Measurements from ENCODE around the gene SLCO4A1.

The SLCO4A1 gene

DNA sequence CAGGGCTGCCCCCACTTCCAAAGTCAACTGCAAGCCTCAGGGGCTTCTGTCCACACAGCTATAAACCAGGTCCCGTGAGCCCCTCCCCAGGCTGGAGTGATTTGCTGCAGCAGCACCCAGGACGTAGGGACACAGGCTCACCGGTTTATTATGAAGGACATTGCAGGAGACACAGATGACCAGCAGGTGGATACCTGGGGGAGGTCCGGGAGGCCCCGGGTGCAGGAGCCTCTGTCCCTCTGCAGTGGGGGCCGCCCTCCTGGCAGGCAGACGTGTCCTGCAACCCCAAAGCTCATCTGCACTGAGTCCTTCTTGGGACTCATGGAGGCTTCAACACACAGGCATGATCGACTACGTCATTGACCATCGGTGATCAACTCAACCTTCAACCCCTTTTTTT lies 51.8 kb downstream of the SLCO4A1 start:
- Histone ChIP-seq H3K4me3 (ENCODE audit: low read depth in 1 of 2, low read length in 2 of 2) (no peak overlapping the region), H3K27ac (ENCODE audit: low read depth, low read length) (no peak overlapping the region), H3K9ac (ENCODE audit: low read depth in 1 of 2, low read length in 2 of 2) (no peak overlapping the region), H3K4me1 (ENCODE audit: control insufficient read depth in 1 of 2, insufficient read depth in 2 of 2, low read length in 2 of 2) (no peaks in the 10 kb centered on the region), H3K27me3 (ENCODE audit: control insufficient read depth in 1 of 2, insufficient read depth in 2 of 2, low read length in 2 of 2) (peaks cover 5 to 16% of the 10 kb centered on the region in 2 donors), H3K9me3 (ENCODE audit: control insufficient read depth in 1 of 2, low read length in 2 of 2) (no peaks in the 10 kb centered on the region), H3K36me3 (ENCODE audit: control insufficient read depth in 1 of 2, insufficient read depth in 2 of 2, low read length in 2 of 2) (no peaks in the 10 kb centered on the region)

DNA sequence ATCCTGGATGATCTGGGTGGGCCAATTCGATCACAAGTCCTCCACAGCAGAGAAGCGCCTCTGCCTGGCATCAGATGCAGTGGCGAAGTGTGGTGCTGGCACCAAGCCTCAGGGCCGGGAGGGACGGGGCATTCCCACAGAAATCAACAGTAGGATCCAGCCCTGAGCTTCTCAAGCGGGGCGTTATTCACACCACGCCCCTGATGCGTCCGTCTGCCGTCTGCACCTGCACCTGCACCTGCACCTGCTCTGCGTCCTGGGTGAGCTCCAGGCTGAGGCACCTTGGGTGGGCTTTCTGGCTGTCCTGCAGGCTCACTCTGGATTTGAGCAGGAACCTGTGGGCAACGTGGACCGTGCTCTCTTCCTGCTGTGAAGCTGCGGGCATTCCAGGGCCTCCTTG lies 52.6 kb downstream of the SLCO4A1 start:
- H3K36me3 ChIP-seq (ENCODE audit: control insufficient read depth in 1 of 2, insufficient read depth in 2 of 2, low read length in 2 of 2): no peaks in the 10 kb centered on the region
- H3K9me3 ChIP-seq (ENCODE audit: control insufficient read depth in 1 of 2, low read length in 2 of 2): no peaks in the 10 kb centered on the region
- H3K27ac ChIP-seq (ENCODE audit: low read depth, low read length): no peak overlapping the region
- no peak overlapping the region for H3K4me3 ChIP-seq (ENCODE audit: low read depth in 1 of 2, low read length in 2 of 2)
- peaks cover 5 to 16% of the 10 kb centered on the region in 2 donors for H3K27me3 ChIP-seq (ENCODE audit: control insufficient read depth in 1 of 2, insufficient read depth in 2 of 2, low read length in 2 of 2)
- no peak overlapping the region for H3K9ac ChIP-seq (ENCODE audit: low read depth in 1 of 2, low read length in 2 of 2)
- H3K4me1 ChIP-seq (ENCODE audit: control insufficient read depth in 1 of 2, insufficient read depth in 2 of 2, low read length in 2 of 2): no peaks in the 10 kb centered on the region

DNA sequence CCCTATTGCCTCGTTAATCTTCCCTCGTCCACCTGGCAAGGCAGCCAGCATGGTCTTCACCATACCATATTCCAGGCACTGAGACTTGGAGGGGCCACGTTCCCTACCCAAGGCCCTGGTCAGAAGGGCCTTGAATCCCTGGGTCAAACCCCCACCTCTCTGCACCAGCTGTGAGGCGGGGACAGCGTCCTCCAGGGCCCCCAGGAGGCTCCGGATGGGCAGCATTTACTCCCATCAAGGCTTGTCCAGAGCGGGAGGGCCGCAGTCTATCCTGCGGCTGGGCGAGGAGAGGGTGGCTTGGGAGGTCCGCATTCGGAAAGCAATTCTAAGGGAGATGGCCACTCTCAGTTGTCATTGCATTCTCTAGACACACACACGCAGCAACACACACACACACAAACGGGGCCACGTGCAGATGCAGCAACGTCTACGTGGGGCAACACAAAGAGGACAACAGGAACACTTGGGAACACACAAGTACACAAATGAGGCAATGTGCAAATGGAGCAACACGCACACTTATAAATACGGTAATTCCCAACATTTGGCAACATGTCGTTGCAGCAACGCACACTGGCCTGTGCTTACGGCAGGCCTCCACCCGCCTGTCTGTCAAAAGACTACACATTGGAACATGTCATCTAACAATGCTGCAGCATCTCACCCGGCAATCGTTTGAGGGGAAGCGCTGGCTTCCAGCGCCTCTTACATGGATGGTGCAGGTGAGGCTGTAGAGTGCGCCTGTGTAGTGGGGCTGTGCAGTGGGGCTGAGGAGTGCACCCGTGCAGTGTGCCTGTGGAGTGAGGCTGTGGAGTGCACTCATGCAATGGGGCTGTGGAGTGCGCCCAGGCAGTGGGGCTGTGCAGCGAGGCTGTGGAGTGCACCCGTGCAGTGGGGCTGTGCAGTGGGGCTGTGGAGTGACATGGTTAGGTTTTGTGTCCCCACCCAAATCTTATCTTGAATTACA lies 53.4 kb downstream of the SLCO4A1 start:
- Histone ChIP-seq H3K9me3 (ENCODE audit: control insufficient read depth in 1 of 2, low read length in 2 of 2) (no peaks in the 10 kb centered on the region), H3K36me3 (ENCODE audit: control insufficient read depth in 1 of 2, insufficient read depth in 2 of 2, low read length in 2 of 2) (no peaks in the 10 kb centered on the region), H3K27me3 (ENCODE audit: control insufficient read depth in 1 of 2, insufficient read depth in 2 of 2, low read length in 2 of 2) (peaks cover 5 to 16% of the 10 kb centered on the region in 2 donors), H3K4me3 (ENCODE audit: low read depth in 1 of 2, low read length in 2 of 2) (no peak overlapping the region), H3K4me1 (ENCODE audit: control insufficient read depth in 1 of 2, insufficient read depth in 2 of 2, low read length in 2 of 2) (no peaks in the 10 kb centered on the region), H3K27ac (ENCODE audit: low read depth, low read length) (no peak overlapping the region), H3K9ac (ENCODE audit: low read depth in 1 of 2, low read length in 2 of 2) (no peak overlapping the region)

DNA sequence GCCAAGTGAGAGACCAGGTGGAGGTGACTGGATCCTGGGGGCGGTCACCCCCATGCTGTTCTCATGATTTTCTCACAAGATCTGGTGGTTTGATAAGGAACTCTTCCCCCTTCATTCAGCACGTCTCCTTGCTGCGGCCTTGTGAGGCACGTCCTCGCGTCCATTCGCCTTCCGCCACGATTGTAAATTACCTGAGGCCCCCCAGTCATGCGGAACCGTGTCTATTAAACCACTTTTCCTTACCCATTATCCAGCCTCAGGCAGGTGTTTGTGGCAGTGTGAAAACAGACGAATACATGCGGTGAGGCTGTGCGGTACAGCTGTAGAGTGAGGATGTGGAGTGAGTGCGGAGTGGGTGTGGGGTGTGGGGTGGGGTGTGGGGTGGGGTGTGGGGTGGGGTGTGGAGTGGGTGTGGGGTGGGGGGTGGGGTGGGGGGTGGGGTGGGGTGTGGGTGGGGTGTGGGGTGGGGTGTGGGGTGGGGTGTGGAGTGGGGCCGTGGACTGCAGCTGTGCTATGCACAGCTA lies 54.2 kb downstream of the SLCO4A1 start:
- Histone ChIP-seq H3K9me3 (ENCODE audit: control insufficient read depth in 1 of 2, low read length in 2 of 2) (no peaks in the 10 kb centered on the region), H3K9ac (ENCODE audit: low read depth in 1 of 2, low read length in 2 of 2) (no peak overlapping the region), H3K4me3 (ENCODE audit: low read depth in 1 of 2, low read length in 2 of 2) (no peak overlapping the region), H3K36me3 (ENCODE audit: control insufficient read depth in 1 of 2, insufficient read depth in 2 of 2, low read length in 2 of 2) (no peaks in the 10 kb centered on the region), H3K27me3 (ENCODE audit: control insufficient read depth in 1 of 2, insufficient read depth in 2 of 2, low read length in 2 of 2) (peaks cover 5 to 16% of the 10 kb centered on the region in 2 donors), H3K27ac (ENCODE audit: low read depth, low read length) (no peak overlapping the region), H3K4me1 (ENCODE audit: control insufficient read depth in 1 of 2, insufficient read depth in 2 of 2, low read length in 2 of 2) (no peaks in the 10 kb centered on the region)

DNA sequence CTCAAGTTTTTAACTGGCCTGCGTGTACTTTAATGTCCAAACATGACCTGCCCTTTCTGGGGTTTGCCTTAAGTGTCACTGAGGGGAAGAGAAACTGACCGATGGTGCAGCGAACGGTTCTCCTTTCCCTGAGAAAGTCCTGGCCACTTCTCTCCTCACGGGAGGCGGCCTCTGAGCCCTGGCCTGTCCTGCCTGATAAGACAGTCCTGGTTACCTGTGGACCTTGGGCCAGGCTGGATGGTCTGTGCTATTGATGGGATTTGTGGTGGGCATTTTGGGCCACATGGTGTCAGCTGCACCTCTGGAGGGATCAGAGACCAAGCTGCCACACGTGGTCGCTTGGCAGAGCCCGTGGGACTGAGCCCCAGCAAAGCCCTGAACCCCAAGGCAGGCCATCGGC lies 54.7 kb downstream of the SLCO4A1 start:
- no peak overlapping the region for H3K27ac ChIP-seq (ENCODE audit: low read depth, low read length)

DNA sequence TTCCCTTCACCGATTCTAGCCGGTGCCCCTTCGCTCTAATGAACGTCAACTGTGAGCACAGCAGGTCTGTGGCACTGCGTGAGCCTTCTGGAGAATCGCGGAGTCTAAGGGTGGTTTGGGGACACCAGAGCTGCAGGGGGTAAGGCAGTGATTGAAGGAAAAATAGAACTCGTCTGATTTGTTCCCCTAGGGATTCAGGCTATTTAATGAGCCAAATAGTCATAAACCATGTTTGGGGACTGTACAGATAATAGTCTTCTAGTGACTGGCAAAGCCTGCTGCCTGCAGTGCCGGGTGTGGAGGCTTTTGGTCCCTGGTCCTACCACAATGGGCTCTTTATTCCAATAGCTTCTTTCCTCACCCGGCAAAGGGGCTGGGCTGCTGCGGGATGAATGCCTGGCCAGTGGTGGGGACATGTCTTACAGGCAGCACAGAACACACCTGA lies 55.2 kb downstream of the SLCO4A1 start:
- no peak overlapping the region for H3K9ac ChIP-seq (ENCODE audit: low read depth in 1 of 2, low read length in 2 of 2)
- peaks cover 5 to 16% of the 10 kb centered on the region in 2 donors for H3K27me3 ChIP-seq (ENCODE audit: control insufficient read depth in 1 of 2, insufficient read depth in 2 of 2, low read length in 2 of 2)
- no peaks in the 10 kb centered on the region for H3K4me1 ChIP-seq (ENCODE audit: control insufficient read depth in 1 of 2, insufficient read depth in 2 of 2, low read length in 2 of 2)
- H3K4me3 ChIP-seq (ENCODE audit: low read depth in 1 of 2, low read length in 2 of 2): no peak overlapping the region
- H3K27ac ChIP-seq (ENCODE audit: low read depth, low read length): no peak overlapping the region
- H3K9me3 ChIP-seq (ENCODE audit: control insufficient read depth in 1 of 2, low read length in 2 of 2): no peaks in the 10 kb centered on the region
- H3K36me3 ChIP-seq (ENCODE audit: control insufficient read depth in 1 of 2, insufficient read depth in 2 of 2, low read length in 2 of 2): no peaks in the 10 kb centered on the region

More for the DNA sequence above, 54.7 kb downstream of the SLCO4A1 start:
- H3K36me3 ChIP-seq (ENCODE audit: control insufficient read depth in 1 of 2, insufficient read depth in 2 of 2, low read length in 2 of 2): no peaks in the 10 kb centered on the region
- H3K4me3 ChIP-seq (ENCODE audit: low read depth in 1 of 2, low read length in 2 of 2): no peak overlapping the region
- H3K9ac ChIP-seq (ENCODE audit: low read depth in 1 of 2, low read length in 2 of 2): no peak overlapping the region
- H3K27me3 ChIP-seq (ENCODE audit: control insufficient read depth in 1 of 2, insufficient read depth in 2 of 2, low read length in 2 of 2): peaks cover 5 to 16% of the 10 kb centered on the region in 2 donors
- no peaks in the 10 kb centered on the region for H3K9me3 ChIP-seq (ENCODE audit: control insufficient read depth in 1 of 2, low read length in 2 of 2)
- H3K4me1 ChIP-seq (ENCODE audit: control insufficient read depth in 1 of 2, insufficient read depth in 2 of 2, low read length in 2 of 2): no peaks in the 10 kb centered on the region

DNA sequence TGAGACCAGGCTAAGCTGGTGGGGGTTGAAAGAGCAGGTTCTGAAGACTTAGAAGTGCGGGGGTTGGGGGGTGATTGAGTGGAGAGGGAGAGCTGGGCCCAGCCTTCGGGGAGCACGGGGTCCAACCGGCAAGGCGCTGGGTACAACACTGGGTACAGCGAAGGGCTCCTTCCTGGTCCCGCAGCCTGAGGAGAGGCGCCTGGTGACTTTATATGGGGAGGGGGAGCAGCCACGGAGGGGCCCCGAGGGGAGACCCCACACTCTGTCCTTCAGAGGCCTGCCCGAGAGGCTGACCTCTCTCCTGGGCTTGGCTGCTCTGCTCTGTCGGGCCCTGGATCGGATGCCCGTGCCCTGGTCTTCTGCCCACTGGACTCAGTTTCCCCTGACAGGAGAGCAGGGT lies 55.9 kb downstream of the SLCO4A1 start:
- Histone ChIP-seq H3K9ac (ENCODE audit: low read depth in 1 of 2, low read length in 2 of 2) (no peak overlapping the region), H3K36me3 (ENCODE audit: control insufficient read depth in 1 of 2, insufficient read depth in 2 of 2, low read length in 2 of 2) (no peaks in the 10 kb centered on the region), H3K27ac (ENCODE audit: low read depth, low read length) (no peak overlapping the region), H3K9me3 (ENCODE audit: control insufficient read depth in 1 of 2, low read length in 2 of 2) (no peaks in the 10 kb centered on the region), H3K4me3 (ENCODE audit: low read depth in 1 of 2, low read length in 2 of 2) (no peak overlapping the region), H3K4me1 (ENCODE audit: control insufficient read depth in 1 of 2, insufficient read depth in 2 of 2, low read length in 2 of 2) (no peaks in the 10 kb centered on the region), H3K27me3 (ENCODE audit: control insufficient read depth in 1 of 2, insufficient read depth in 2 of 2, low read length in 2 of 2) (peaks cover 5 to 16% of the 10 kb centered on the region in 2 donors)

DNA sequence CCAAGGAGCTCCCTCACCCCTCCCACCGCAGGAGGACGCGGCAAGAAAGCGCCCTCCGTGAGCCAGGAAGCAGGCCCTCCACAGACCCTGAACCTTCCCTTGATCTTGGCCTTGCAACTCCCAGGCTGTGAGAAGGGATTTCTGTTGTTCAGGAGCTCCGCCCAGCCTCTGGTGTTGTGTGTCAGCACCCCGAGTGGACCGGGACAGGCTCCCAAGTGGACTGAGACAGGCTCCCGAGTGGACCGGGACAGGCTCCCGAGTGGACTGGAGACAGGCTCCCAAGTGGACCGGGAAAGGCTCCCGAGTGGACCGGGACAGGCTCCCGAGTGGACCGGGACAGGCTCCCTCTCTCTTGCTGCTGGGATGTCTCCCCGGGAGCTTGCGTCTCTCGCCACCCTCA lies 57.0 kb downstream of the SLCO4A1 start:
- H3K36me3 ChIP-seq (ENCODE audit: control insufficient read depth in 1 of 2, insufficient read depth in 2 of 2, low read length in 2 of 2): no peaks in the 10 kb centered on the region
- H3K27ac ChIP-seq (ENCODE audit: low read depth, low read length): no peak overlapping the region
- H3K4me3 ChIP-seq (ENCODE audit: low read depth in 1 of 2, low read length in 2 of 2): no peak overlapping the region
- H3K27me3 ChIP-seq (ENCODE audit: control insufficient read depth in 1 of 2, insufficient read depth in 2 of 2, low read length in 2 of 2): peaks cover 5 to 10% of the 10 kb centered on the region in 2 donors
- peaks cover 0 to 4% of the 10 kb centered on the region in 2 donors for H3K4me1 ChIP-seq (ENCODE audit: control insufficient read depth in 1 of 2, insufficient read depth in 2 of 2, low read length in 2 of 2)
- no peak overlapping the region for H3K9ac ChIP-seq (ENCODE audit: low read depth in 1 of 2, low read length in 2 of 2)
- H3K9me3 ChIP-seq (ENCODE audit: control insufficient read depth in 1 of 2, low read length in 2 of 2): no peaks in the 10 kb centered on the region

DNA sequence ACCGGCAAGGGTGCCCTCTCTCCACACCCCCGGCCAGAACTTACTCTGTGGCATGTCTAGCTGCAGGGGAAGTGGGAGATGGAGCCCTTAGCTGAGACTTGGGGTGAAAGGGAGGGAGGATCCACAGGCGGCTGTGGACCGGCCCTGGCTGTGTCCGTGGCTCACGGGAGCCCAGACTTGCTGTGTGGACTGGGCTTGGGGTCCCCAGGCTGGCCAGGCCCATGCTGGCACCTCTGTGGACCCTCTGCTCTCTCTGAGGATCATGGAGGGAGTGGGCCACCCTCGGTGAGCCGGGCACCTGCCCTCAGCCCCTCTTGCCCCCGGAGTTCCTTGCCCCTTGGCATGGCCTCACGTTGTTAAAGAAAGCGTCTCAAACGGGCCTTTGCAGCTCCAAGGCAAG lies 57.4 kb downstream of the SLCO4A1 start:
- no peak overlapping the region for H3K9ac ChIP-seq (ENCODE audit: low read depth in 1 of 2, low read length in 2 of 2)
- peaks cover 0 to 9% of the 10 kb centered on the region in 2 donors for H3K4me1 ChIP-seq (ENCODE audit: control insufficient read depth in 1 of 2, insufficient read depth in 2 of 2, low read length in 2 of 2)
- H3K27ac ChIP-seq (ENCODE audit: low read depth, low read length): no peak overlapping the region
- H3K4me3 ChIP-seq (ENCODE audit: low read depth in 1 of 2, low read length in 2 of 2): no peak overlapping the region
- H3K36me3 ChIP-seq (ENCODE audit: control insufficient read depth in 1 of 2, insufficient read depth in 2 of 2, low read length in 2 of 2): no peaks in the 10 kb centered on the region
- peaks cover 5 to 7% of the 10 kb centered on the region in 2 donors for H3K27me3 ChIP-seq (ENCODE audit: control insufficient read depth in 1 of 2, insufficient read depth in 2 of 2, low read length in 2 of 2)
- H3K9me3 ChIP-seq (ENCODE audit: control insufficient read depth in 1 of 2, low read length in 2 of 2): no peaks in the 10 kb centered on the region

DNA sequence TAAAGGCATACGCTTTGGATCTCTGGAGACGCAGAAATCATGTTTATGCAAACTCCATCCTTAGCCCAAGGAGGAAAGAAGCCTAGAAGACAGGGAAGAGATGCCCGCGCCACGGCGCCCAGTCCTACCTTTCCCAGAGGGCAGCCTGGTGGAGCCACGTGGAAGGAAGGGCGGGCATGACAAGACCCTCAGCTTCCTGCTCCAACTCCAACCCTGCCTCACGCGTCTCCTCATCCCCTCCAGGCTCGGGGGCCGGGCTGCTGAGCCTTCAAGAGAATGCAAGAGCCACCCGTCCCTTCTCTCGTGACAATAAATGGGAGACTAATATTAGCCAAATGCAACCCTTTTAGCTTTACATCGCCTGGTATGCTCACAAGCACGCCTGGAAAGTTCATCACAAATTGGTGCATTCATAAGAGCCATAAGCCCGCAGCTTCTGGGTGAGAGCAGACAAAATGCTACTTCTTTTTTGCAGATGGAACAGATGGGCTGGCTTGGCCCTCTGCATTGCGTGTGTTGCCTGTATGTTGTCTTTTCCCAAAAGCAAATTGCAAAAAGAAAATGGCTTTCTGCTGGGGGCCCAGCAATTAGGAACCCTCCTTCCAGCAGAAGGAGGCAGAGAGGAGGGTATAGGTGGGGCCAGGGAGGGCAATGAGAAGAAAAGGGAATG lies 58.1 kb downstream of the SLCO4A1 start:
- Histone ChIP-seq H3K36me3 (ENCODE audit: control insufficient read depth in 1 of 2, insufficient read depth in 2 of 2, low read length in 2 of 2) (no peaks in the 10 kb centered on the region), H3K9me3 (ENCODE audit: control insufficient read depth in 1 of 2, low read length in 2 of 2) (no peaks in the 10 kb centered on the region), H3K4me1 (ENCODE audit: control insufficient read depth in 1 of 2, insufficient read depth in 2 of 2, low read length in 2 of 2) (peaks cover 0 to 9% of the 10 kb centered on the region in 2 donors), H3K27me3 (ENCODE audit: control insufficient read depth in 1 of 2, insufficient read depth in 2 of 2, low read length in 2 of 2) (peaks cover 4 to 7% of the 10 kb centered on the region in 2 donors), H3K9ac (ENCODE audit: low read depth in 1 of 2, low read length in 2 of 2) (no peak overlapping the region), H3K27ac (ENCODE audit: low read depth, low read length) (no peak overlapping the region), H3K4me3 (ENCODE audit: low read depth in 1 of 2, low read length in 2 of 2) (no peak overlapping the region)

Measured in duodenal mucosa (tissue), 2 donors.